Thoracic aorta (tissue), 2 donors: ENCODE results near the gene NMNAT2. TPM values are rescaled to one million over a fixed set of nuclear protein-coding genes. Genes with fewer than 3 reads are reported as not detected.

Source experiments
- ATAC-seq: fragments of 150-250 bp; one replicate; pipeline ENCODE4 v1.8.0; 2017; ENCODE audit warnings: low read depth; ENCODE audit not compliant: insufficient number of reproducible peaks, low FRiP score
- DNase-seq: peaks from one replicate; pipeline ENCODE4 v3.0.0-alpha.2; 2020; ENCODE audit warnings: low spot score
- H3K27ac ChIP-seq, 2 donors: fragments of 200-600 bp; sonication (generic); 1 replicate in 1 of 2; 2 replicates in 1 of 2; pipeline ENCODE4 v1.5.1; 2016; ENCODE audit warnings: mild to moderate bottlenecking in 2 of 2, moderate library complexity in 2 of 2
- H3K27me3 ChIP-seq: fragments of 200-600 bp; sonication (generic); replicated peaks from 2 replicates; pipeline ENCODE4 v1.6.0; 2016; ENCODE audit warnings: mild to moderate bottlenecking; ENCODE audit not compliant: insufficient read depth
- H3K36me3 ChIP-seq: fragments of 200-600 bp; sonication (generic); one replicate; pipeline ENCODE4 v1.5.1; 2016
- H3K4me1 ChIP-seq, 2 donors: fragments of 200-600 bp; sonication (generic); 1 replicate in 1 of 2; 2 replicates in 1 of 2; pipeline versions ENCODE4 v1.5.1 to v1.6.0; 2016; ENCODE audit warnings: low read depth in 2 of 2, mild to moderate bottlenecking in 1 of 2; ENCODE audit not compliant: control insufficient read depth in 1 of 2
- H3K4me3 ChIP-seq: fragments of 200-600 bp; sonication (generic); 2 replicates; pipeline ENCODE4 v1.5.1; 2016; ENCODE audit warnings: mild to moderate bottlenecking
- H3K9me3 ChIP-seq: fragments of 200-600 bp; sonication (generic); 2 replicates; pipeline ENCODE4 v1.5.1; 2016
- CTCF ChIP-seq: fragments of 200-600 bp; sonication (generic); IDR thresholded peaks from one replicate; pipeline ENCODE4 v1.5.1; 2019; ENCODE audit warnings: antibody characterized with exemption
- total RNA-seq, 2 donors: library from RNA; depleted of rRNA; stranded (reverse); fragments of >200 nt; gene quantifications; one replicate each; pipeline versions ENCODE4 v1.1.0 to v1.2.3, GENCODE V29; 2016

NMNAT2 gene
- total RNA-seq: 1 to 10 TPM in 1 of 2 donors, under 1 TPM in 1; 0.68 to 1.1 TPM

- no peaks in the 10 kb centered on the region for H3K27me3 ChIP-seq
- H3K27ac ChIP-seq: no peak within 1 kb of the TSS
- H3K4me3 ChIP-seq: peak within 1 kb of the TSS; percentile 64
- H3K4me1 ChIP-seq: peaks cover 14 to 22% of the 10 kb centered on the region in 2 donors
- TF ChIP-seq CTCF: no peak
- no peaks in the 10 kb centered on the region for H3K9me3 ChIP-seq
- no peak for DNase-seq
- no peaks in the 10 kb centered on the region for H3K36me3 ChIP-seq
- no peak for ATAC-seq
Observed at GRCh38 chr1:183417772-183418491, at the start of gene NMNAT2. Gene NMNAT2 (minus strand): TSS chr1:183418380. CDS start chr1:183418267, 113 bp downstream.

DNA sequence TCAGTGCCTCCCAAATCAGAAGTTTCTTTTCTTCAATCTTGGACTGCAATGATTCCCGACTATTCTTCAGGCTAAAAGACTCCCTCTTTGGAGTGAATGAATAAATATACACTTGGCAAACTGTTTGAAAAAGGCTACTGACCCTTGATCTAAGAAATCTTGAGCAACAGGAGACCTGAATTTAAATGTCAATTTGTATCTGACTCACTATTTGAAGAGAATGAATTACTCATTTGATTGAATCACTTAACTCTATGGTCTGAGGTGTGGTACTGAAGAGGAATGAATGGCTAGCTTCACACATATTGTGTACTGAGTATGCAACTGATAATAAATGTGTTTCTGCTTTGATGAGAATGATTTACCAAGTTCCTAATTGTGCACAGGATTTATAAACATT lies 49.5 kb upstream of the NMNAT2 start:
- H3K4me3 ChIP-seq: no peak overlapping the region
- H3K36me3 ChIP-seq: no peaks in the 10 kb centered on the region
- no peaks in the 10 kb centered on the region for H3K4me1 ChIP-seq
- no peak for ATAC-seq
- H3K27ac ChIP-seq: no peak overlapping the region
- H3K27me3 ChIP-seq: no peaks in the 10 kb centered on the region
- TF ChIP-seq CTCF: no peak
- DNase-seq: no peak
- no peaks in the 10 kb centered on the region for H3K9me3 ChIP-seq

- Histone ChIP-seq H3K4me1 (no peaks in the 10 kb centered on the region), H3K27me3 (no peaks in the 10 kb centered on the region), H3K27ac (no peak overlapping the region), H3K9me3 (no peaks in the 10 kb centered on the region), H3K36me3 (no peaks in the 10 kb centered on the region), H3K4me3 (no peak overlapping the region)
- ATAC-seq (no peak), DNase-seq (no peak)
- no peak for TF ChIP-seq CTCF
Observed at GRCh38 chr1:183466781-183467180, 48.6 kb upstream of the NMNAT2 start.

DNA sequence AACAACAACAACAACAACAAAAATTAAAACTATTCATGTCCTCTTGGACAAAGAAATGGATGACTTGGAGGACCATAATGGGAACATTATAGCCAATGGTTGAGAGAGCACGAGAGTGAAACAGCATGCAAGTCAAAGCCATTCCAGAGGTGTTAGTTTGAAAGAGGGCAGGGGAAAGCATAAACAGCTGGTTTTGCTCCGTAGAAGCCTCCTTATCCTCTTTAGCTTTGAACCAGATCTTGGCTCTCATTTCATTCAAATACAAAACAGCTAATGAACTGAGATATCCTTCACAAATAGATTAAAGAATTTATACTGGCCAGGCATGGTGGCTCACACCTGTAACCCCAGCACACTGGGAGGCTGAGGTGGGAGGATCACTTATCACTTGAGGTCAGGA lies 45.4 kb upstream of the NMNAT2 start:
- Histone ChIP-seq H3K4me1 (no peaks in the 10 kb centered on the region), H3K27me3 (no peaks in the 10 kb centered on the region), H3K36me3 (no peaks in the 10 kb centered on the region), H3K27ac (no peak overlapping the region), H3K9me3 (no peaks in the 10 kb centered on the region), H3K4me3 (no peak overlapping the region)
- no peak for TF ChIP-seq CTCF
- ATAC-seq (no peak), DNase-seq (no peak)

- Histone ChIP-seq H3K4me3 (no peak overlapping the region), H3K9me3 (no peaks in the 10 kb centered on the region), H3K36me3 (no peaks in the 10 kb centered on the region), H3K4me1 (no peaks in the 10 kb centered on the region), H3K27me3 (no peaks in the 10 kb centered on the region), H3K27ac (no peak overlapping the region)
- ATAC-seq: no peak
- TF ChIP-seq CTCF: no peak
- no peak for DNase-seq
Observed at GRCh38 chr1:183461350-183461749, 43.2 kb upstream of the NMNAT2 start.
